HG03103 (cell line): ENCODE data around the gene LAMC2.

ENCODE experiments used
- ATAC-seq: cut with Tn5 transposase; IDR thresholded peaks from one replicate; pipeline ENCODE4 v1.9.1; 2021; ENCODE audit warnings: low read depth; ENCODE audit not compliant: unreplicated experiment

The LAMC2 gene

GRCh38 chr1:183167676-183168075 lies 18.4 kb upstream of the LAMC2 start:
- no peak for ATAC-seq

GRCh38 chr1:183168308-183168707 lies 17.8 kb upstream of the LAMC2 start:
- no peak for ATAC-seq

- no peak for ATAC-seq
These were observed 12.2 kb upstream of the LAMC2 start for GRCh38 chr1:183173828-183174227.

- no peak for ATAC-seq
These were observed 10.4 kb upstream of the LAMC2 start for GRCh38 chr1:183175631-183176030.

- no peak for ATAC-seq
These were observed 7.5 kb upstream of the LAMC2 start for GRCh38 chr1:183178545-183178944.

GRCh38 chr1:183179033-183179432 lies 7.0 kb upstream of the LAMC2 start:
- ATAC-seq, result no peak

- no peak for ATAC-seq
These were observed 5.8 kb upstream of the LAMC2 start for GRCh38 chr1:183180218-183180617.

GRCh38 chr1:183180634-183181056 lies 5.4 kb upstream of the LAMC2 start:
- no peak for ATAC-seq

- ATAC-seq, result no peak
These were observed 777 bp downstream of the LAMC2 start for GRCh38 chr1:183186841-183187240.

GRCh38 chr1:183188240-183188639 lies 2.2 kb downstream of the LAMC2 start:
- ATAC-seq, result no peak

- ATAC-seq, result no peak
These were observed 5.8 kb downstream of the LAMC2 start for GRCh38 chr1:183191833-183192232.

- ATAC-seq, result no peak
These were observed 8.0 kb downstream of the LAMC2 start for GRCh38 chr1:183193963-183194525.

GRCh38 chr1:183194527-183195141 lies 8.6 kb downstream of the LAMC2 start:
- ATAC-seq, result peak; percentile 93

GRCh38 chr1:183195142-183195574 lies 9.1 kb downstream of the LAMC2 start:
- peak; percentile 39 for ATAC-seq

- ATAC-seq, result no peak
These were observed 11.7 kb downstream of the LAMC2 start for GRCh38 chr1:183197762-183198161.

- ATAC-seq, result no peak
These were observed 12.4 kb downstream of the LAMC2 start for GRCh38 chr1:183198463-183198862.

- no peak for ATAC-seq
These were observed 13.2 kb downstream of the LAMC2 start for GRCh38 chr1:183199304-183199703.

GRCh38 chr1:183200451-183200850 lies 14.4 kb downstream of the LAMC2 start:
- no peak for ATAC-seq

GRCh38 chr1:183203094-183203493 lies 17.0 kb downstream of the LAMC2 start:
- ATAC-seq, result no peak

GRCh38 chr1:183205196-183205781 lies 19.2 kb downstream of the LAMC2 start:
- no peak for ATAC-seq

GRCh38 chr1:183206538-183207122 lies 20.6 kb downstream of the LAMC2 start:
- no peak for ATAC-seq
